GM10266 (cell line): ENCODE data around the gene TSSK3.

Source experiments
- DNase-seq: peaks from one replicate; pipeline ENCODE4 v3.0.0; 2012; ENCODE audit errors: extremely low spot score
- TF ChIP-seq, protein P1 (sequence below): IDR thresholded peaks from 2 replicates; pipeline ENCODE4 v1.5.1; 2012; ENCODE audit warnings: mild to moderate bottlenecking, low read depth; ENCODE audit not compliant: control insufficient read depth, insufficient read depth; ENCODE audit errors: missing control alignments

The TSSK3 gene, protein sequence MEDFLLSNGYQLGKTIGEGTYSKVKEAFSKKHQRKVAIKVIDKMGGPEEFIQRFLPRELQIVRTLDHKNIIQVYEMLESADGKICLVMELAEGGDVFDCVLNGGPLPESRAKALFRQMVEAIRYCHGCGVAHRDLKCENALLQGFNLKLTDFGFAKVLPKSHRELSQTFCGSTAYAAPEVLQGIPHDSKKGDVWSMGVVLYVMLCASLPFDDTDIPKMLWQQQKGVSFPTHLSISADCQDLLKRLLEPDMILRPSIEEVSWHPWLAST

DNA sequence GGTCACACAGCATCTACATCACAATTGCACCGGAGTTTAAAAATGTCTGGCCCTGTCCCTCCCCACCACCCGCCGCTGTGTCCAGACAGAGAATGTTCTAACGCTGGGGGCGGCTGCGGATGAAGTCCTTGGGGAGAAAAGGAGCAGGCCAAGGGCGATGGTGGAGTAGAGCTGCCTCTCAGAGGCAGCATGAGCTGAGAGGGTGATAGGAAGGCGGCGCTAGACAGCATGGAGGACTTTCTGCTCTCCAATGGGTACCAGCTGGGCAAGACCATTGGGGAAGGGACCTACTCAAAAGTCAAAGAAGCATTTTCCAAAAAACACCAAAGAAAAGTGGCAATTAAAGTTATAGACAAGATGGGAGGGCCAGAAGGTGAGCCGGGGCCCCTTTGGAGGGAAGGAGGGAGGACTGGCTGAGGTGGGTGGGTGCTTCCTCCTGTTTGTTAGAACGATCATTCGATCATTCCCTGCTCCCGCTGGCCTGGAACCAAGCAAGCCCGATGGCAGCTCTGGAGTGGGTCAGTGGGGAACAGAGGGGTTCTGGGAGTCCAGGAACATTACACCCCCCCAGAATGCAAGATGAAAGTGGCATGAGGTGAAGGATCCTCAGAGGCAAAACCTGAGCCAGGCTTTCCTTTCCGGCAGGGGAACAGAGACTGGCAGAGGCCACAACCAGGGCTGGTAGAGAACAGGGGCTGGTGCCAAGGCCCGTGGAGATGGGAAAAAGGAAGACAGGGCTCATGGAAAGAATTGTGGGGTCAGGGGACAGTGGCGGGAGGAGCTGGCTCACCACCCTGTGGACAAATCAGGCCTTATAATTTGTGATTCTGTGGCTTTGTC lies at the start of gene TSSK3, which contains the start of gene FAM229A:
TSS of gene TSSK3 (plus strand) at position 66 of the 840 bp plus-strand sequence. CDS start at position 229, 163 bp downstream.
TSS of gene FAM229A (minus strand) at position 12 of the 840 bp plus-strand sequence. CDS start 394 bp downstream, outside the sequence.
- no peak for DNase-seq
- TF ChIP-seq, protein P1, sequence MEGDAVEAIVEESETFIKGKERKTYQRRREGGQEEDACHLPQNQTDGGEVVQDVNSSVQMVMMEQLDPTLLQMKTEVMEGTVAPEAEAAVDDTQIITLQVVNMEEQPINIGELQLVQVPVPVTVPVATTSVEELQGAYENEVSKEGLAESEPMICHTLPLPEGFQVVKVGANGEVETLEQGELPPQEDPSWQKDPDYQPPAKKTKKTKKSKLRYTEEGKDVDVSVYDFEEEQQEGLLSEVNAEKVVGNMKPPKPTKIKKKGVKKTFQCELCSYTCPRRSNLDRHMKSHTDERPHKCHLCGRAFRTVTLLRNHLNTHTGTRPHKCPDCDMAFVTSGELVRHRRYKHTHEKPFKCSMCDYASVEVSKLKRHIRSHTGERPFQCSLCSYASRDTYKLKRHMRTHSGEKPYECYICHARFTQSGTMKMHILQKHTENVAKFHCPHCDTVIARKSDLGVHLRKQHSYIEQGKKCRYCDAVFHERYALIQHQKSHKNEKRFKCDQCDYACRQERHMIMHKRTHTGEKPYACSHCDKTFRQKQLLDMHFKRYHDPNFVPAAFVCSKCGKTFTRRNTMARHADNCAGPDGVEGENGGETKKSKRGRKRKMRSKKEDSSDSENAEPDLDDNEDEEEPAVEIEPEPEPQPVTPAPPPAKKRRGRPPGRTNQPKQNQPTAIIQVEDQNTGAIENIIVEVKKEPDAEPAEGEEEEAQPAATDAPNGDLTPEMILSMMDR = no peak

DNA sequence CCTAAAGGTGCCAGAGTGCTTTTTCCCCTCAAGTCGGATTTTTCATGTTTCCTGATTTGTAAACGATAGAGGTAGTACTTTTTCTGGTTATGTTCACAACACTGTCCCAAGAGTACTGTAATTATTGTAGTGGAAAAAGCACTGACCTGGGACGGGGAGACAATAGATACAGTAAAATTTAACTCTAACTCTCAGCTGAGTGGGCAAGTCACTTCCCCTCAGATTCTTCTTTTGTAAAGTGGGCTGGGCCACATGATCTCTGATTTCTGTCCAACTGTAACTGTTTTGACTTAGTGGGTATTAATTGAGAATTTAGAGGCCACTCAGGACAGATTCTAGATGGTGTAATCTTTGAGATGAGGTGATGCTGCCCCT lies 45.4 kb upstream of the TSSK3 start:
- no peak for DNase-seq
- TF ChIP-seq, protein P1 = no peak

DNA sequence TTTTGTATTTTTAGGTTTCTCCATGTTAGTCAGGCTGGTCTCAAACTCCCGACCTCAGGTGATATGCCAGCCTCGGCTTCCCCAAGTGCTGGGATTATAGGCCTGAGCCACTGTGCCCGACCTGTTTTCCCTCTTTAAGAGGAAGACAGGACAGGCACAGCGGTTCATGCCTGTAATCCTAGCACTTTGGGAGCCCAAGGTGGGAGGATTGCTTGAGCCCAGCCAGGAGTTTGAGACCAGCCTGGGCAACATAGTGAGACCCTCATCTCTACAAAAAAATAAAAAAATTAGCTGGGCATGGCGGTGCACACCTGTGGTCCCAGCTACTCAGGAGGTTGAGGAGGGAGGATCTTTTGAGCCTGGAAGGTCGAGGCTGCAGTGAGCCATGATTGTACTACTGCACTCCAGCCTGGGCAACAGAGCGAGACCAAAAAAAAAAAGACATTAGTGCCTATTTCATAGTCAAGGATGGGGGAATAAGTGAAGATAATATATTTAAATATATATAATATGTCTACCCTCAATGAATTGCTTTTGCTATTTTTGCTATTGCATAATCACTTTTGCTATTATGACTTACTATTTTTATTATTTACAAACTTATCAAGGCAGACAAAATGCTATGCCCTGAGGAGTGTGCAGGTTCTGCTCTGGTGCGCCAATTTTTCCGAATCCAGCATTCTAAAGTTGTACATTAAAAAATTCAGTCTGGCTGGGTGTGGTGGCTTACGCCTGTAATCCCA lies 44.0 kb upstream of the TSSK3 start:
- TF ChIP-seq, protein P1 = no peak
- no peak for DNase-seq

DNA sequence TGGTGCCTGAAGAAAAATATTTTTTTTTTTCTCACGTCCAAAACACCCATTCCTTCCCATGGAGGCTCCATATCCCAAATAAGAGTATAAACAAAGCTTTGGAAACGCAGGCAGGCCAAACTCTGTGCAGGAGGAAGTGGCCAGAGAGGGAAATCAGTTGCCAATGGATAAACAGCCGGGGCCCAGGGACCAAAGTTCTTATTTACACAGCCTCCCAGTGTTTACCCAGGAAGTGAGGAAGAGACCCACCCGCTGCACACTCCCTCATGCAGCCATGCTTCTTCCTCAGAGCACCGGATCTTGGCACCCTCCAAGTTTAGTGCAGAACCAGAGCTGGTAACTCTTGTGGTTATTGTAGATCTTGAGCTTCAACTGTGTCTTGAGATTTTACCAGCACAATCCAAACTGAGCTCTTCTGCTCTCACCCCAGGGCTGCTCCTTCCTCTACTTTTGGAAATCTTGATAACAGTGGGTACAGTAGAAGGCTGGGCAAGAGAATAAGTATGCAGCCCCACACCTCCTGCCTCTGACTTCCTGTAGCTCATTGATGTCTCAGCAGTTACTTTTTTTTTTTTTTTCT lies 40.5 kb upstream of the TSSK3 start:
- DNase-seq = no peak
- TF ChIP-seq, protein P1 = no peak

DNA sequence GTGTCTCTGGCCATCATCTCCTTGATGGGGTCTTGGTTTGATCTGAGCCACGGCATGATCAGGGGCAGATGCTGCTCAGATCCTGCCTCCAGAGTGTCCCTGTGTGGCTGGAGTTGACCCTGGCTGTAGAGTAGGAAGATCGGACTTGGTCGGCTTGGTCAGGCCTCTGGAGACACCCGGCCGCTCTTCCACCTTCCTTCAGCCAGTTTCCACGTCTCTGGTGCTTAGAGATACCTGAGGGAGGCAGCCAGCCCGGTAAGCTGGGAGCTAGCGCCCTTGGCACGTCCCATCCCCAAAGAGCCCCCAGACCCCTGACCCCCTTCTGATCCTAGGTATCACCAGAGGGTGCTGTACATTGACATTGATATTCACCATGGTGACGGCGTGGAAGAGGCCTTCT lies 35.1 kb upstream of the TSSK3 start:
- TF ChIP-seq, protein P1 = no peak
- DNase-seq = no peak

DNA sequence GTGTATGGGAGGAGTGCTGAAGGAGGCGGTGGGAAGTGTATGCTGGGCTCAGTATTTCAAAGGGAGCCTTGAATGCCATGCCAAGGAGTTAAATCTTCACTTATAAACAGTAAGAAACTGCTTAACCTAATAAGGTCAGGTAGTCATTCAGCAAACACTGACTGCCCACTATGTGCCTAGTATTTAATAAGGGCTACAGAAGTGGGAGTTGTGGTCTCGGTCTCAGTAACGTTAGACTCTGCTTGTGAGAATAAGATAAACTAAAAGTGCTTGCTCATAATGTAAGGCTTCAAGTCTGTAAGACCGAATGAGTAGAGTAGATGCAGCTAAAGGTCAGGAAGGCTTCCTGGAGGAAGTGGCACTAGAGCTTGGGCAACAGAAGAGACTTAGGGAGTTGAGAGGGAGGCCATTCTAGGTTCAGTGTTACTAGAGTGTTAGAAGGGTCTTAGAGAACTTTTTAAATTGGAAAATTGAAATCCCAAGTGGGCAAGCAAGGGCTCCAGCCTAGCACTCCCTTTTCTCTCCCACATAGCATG lies 32.3 kb upstream of the TSSK3 start:
- DNase-seq = no peak
- TF ChIP-seq, protein P1 = no peak
